Ishikawa (cell line): ENCODE data around the gene DLX4.

Experiments used
- CEBPB ChIP-seq: IDR thresholded peaks from 2 replicates; pipeline ENCODE4 v1.6.1; 2012
- CREB1 ChIP-seq: IDR thresholded peaks from 2 replicates; pipeline ENCODE4 v1.6.1; 2012; ENCODE audit warnings: low read depth
- EGR1 ChIP-seq: IDR thresholded peaks from 2 replicates; pipeline ENCODE4 v1.6.1; 2012
- EP300 ChIP-seq: IDR thresholded peaks from 2 replicates; pipeline ENCODE4 v1.6.1; 2012; ENCODE audit warnings: borderline replicate concordance
- FOXM1 ChIP-seq: IDR thresholded peaks from 2 replicates; pipeline ENCODE4 v1.6.1; 2012; ENCODE audit warnings: low read depth, borderline replicate concordance
- NFIC ChIP-seq: IDR thresholded peaks from 2 replicates; pipeline ENCODE4 v1.6.1; 2012
- RAD21 ChIP-seq: IDR thresholded peaks from 2 replicates; pipeline ENCODE4 v1.6.1; 2012; ENCODE audit warnings: low read depth
- TAF1 ChIP-seq: IDR thresholded peaks from 2 replicates; pipeline ENCODE4 v1.6.1; 2012; ENCODE audit warnings: low read depth, mild to moderate bottlenecking
- TCF12 ChIP-seq: IDR thresholded peaks from 2 replicates; pipeline ENCODE4 v1.6.1; 2012; ENCODE audit warnings: low read depth
- TEAD4 ChIP-seq: IDR thresholded peaks from 2 replicates; pipeline ENCODE4 v1.6.1; 2012
- YY1 ChIP-seq: IDR thresholded peaks from 2 replicates; pipeline ENCODE4 v1.6.1; 2012; ENCODE audit warnings: low read depth
- ZBTB7A ChIP-seq: IDR thresholded peaks from 2 replicates; pipeline ENCODE4 v1.6.1; 2012; ENCODE audit warnings: low read depth
- TF ChIP-seq, protein P1 (sequence below): IDR thresholded peaks from 2 replicates; pipeline ENCODE4 v1.6.1; 2012
- TF ChIP-seq, protein P2 (sequence below): IDR thresholded peaks from 2 replicates; pipeline ENCODE4 v1.6.1; 2012
- TF ChIP-seq, protein P3 (sequence below): IDR thresholded peaks from 2 replicates; pipeline ENCODE4 v1.6.1; 2012; ENCODE audit warnings: low read depth, mild to moderate bottlenecking

DLX4 gene

DNA sequence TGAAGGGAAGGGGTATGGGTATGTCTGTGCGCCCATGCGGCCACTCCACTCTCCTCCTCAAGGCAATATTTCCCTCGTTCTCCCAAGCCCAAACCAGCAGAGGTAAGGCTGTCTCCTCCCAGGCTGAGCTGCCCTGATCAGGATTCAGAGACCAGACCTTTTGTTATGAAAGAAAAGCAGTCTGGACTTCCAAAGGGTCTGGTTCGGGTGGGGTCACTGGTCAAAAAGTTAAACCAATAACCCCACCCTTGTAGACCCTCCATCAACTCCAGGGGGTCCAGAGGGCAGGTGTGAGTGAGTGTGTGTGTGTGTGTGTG lies 5.7 kb upstream of the DLX4 start:
- no peak for TF ChIP-seq TEAD4
- TF ChIP-seq, protein P1, sequence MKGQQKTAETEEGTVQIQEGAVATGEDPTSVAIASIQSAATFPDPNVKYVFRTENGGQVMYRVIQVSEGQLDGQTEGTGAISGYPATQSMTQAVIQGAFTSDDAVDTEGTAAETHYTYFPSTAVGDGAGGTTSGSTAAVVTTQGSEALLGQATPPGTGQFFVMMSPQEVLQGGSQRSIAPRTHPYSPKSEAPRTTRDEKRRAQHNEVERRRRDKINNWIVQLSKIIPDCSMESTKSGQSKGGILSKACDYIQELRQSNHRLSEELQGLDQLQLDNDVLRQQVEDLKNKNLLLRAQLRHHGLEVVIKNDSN, result no peak
- TF ChIP-seq NFIC, result no peak
- TF ChIP-seq CREB1, result no peak
- no peak for TF ChIP-seq YY1
- no peak for TF ChIP-seq FOXM1
- TF ChIP-seq, protein P2, sequence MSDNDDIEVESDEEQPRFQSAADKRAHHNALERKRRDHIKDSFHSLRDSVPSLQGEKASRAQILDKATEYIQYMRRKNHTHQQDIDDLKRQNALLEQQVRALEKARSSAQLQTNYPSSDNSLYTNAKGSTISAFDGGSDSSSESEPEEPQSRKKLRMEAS, result no peak
- TF ChIP-seq EGR1, result no peak
- no peak for TF ChIP-seq ZBTB7A
- TF ChIP-seq CEBPB, result no peak

DNA sequence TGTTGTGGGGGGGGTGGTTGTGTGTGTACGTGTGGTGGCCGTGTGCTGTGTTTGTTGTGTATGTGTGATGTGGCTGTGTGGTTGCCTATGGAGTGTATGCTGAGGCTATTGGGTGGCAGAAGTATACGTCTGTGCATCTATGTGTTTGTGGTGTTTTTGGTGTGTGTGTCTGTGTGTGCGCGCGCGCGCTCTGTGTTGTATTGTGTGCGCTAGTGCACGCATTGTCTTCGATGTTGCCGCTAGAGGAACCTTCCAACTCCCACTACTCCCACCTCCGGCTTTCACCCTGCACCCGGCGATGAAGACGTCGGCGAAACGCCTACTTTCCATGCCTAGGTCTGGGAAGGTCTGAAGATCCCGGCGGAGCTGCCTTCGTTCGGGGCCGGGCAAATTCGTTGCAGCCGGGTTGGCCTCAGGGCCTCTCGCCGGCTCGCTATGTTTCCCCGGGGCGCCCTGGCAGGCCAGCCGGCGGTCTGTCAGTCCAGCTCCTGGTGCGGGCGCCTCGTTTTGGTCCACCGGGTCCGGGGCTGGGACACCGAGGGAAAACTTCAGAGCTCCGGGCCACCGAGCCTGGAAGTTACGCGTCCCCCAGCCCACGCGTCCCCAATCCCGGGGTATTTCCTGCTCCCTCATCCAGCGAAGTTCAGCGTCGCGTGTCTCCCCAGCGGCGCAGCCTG lies 5.2 kb upstream of the DLX4 start:
- TF ChIP-seq EP300, result no peak
- TF ChIP-seq CEBPB, result no peak
- TF ChIP-seq, protein P3, sequence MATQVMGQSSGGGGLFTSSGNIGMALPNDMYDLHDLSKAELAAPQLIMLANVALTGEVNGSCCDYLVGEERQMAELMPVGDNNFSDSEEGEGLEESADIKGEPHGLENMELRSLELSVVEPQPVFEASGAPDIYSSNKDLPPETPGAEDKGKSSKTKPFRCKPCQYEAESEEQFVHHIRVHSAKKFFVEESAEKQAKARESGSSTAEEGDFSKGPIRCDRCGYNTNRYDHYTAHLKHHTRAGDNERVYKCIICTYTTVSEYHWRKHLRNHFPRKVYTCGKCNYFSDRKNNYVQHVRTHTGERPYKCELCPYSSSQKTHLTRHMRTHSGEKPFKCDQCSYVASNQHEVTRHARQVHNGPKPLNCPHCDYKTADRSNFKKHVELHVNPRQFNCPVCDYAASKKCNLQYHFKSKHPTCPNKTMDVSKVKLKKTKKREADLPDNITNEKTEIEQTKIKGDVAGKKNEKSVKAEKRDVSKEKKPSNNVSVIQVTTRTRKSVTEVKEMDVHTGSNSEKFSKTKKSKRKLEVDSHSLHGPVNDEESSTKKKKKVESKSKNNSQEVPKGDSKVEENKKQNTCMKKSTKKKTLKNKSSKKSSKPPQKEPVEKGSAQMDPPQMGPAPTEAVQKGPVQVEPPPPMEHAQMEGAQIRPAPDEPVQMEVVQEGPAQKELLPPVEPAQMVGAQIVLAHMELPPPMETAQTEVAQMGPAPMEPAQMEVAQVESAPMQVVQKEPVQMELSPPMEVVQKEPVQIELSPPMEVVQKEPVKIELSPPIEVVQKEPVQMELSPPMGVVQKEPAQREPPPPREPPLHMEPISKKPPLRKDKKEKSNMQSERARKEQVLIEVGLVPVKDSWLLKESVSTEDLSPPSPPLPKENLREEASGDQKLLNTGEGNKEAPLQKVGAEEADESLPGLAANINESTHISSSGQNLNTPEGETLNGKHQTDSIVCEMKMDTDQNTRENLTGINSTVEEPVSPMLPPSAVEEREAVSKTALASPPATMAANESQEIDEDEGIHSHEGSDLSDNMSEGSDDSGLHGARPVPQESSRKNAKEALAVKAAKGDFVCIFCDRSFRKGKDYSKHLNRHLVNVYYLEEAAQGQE, result no peak
- TF ChIP-seq EGR1, result no peak
- no peak for TF ChIP-seq NFIC
- TF ChIP-seq, protein P1, result no peak
- no peak for TF ChIP-seq FOXM1
- TF ChIP-seq CREB1, result no peak
- no peak for TF ChIP-seq TEAD4
- no peak for TF ChIP-seq YY1
- TF ChIP-seq TCF12, result no peak
- no peak for TF ChIP-seq ZBTB7A
- TF ChIP-seq, protein P2, result no peak
- no peak for TF ChIP-seq TAF1
- TF ChIP-seq RAD21, result no peak

DNA sequence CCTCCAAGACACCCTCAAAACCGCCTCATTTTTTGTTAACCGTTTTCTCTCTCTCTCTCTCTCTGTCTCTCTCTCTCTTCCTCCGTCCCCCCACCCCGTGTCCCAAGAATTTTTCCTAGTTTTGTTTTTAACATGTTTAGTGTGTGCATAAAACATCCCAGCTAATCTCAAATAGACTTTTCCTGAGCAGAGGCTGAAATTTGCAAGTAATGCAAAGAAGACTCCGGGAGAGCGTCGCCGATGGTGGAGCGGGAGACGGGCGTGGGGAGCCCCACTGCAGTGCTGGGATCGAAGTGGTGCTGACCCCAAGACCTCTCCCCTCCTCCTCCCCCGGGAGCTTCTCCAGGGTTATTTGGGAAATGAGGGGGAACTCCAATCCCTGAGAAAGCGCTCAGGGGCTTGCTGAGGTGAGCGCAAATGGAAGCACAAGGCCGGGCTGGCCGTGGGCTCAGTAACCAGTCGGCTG lies 4.7 kb upstream of the DLX4 start:
- no peak for TF ChIP-seq CREB1
- TF ChIP-seq ZBTB7A, result no peak
- TF ChIP-seq TAF1, result no peak
- no peak for TF ChIP-seq EP300
- no peak for TF ChIP-seq TCF12
- TF ChIP-seq, protein P1, result no peak
- TF ChIP-seq, protein P2, result no peak
- TF ChIP-seq, protein P3, result no peak
- TF ChIP-seq FOXM1, result no peak
- TF ChIP-seq EGR1, result no peak
- TF ChIP-seq NFIC, result no peak
- TF ChIP-seq TEAD4, result no peak
- TF ChIP-seq CEBPB, result no peak
- TF ChIP-seq YY1, result no peak
- no peak for TF ChIP-seq RAD21

DNA sequence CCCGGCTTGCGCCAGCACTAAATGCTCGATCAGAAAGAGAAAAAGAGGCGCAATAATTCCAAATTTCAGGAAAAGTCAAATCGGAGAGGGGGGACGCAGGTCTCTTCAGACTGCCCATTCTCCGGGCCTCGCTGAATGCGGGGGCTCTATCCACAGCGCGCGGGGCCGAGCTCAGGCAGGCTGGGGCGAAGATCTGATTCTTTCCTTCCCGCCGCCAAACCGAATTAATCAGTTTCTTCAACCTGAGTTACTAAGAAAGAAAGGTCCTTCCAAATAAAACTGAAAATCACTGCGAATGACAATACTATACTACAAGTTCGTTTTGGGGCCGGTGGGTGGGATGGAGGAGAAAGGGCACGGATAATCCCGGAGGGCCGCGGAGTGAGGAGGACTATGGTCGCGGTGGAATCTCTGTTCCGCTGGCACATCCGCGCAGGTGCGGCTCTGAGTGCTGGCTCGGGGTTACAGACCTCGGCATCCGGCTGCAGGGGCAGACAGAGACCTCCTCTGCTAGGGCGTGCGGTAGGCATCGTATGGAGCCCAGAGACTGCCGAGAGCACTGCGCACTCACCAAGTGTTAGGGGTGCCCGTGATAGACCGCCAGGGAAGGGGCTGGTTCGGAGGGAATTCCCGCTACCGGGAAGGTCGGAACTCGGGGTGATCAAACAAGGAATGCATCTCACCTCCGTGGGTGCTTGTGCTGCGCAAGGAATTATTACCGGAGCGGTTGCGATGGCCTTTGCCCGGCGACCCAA lies 4.0 kb upstream of the DLX4 start:
- TF ChIP-seq, protein P2, result no peak
- TF ChIP-seq NFIC (no peak), FOXM1 (no peak), TEAD4 (no peak), EP300 (no peak), CEBPB (no peak), YY1 (no peak)
- TF ChIP-seq, protein P1, result no peak
- TF ChIP-seq, protein P3, result no peak
